IPS DF 19.7 (cell line): ENCODE data around the gene DGKG.

ENCODE experiments used
- DNase-seq: peaks from one replicate; pipeline ENCODE4 v3.0.0-alpha.2; 2013; ENCODE audit warnings: low read depth, low spot score

The DGKG gene

GRCh38 chr3:186318135-186318534 is 43.9 kb downstream of the DGKG start:
- DNase-seq: no peak

- no peak for DNase-seq
Measured at GRCh38 chr3:186317478-186317877, 44.6 kb downstream of the DGKG start.

- DNase-seq: no peak
Measured at GRCh38 chr3:186316666-186317260, 45.3 kb downstream of the DGKG start.

DNA sequence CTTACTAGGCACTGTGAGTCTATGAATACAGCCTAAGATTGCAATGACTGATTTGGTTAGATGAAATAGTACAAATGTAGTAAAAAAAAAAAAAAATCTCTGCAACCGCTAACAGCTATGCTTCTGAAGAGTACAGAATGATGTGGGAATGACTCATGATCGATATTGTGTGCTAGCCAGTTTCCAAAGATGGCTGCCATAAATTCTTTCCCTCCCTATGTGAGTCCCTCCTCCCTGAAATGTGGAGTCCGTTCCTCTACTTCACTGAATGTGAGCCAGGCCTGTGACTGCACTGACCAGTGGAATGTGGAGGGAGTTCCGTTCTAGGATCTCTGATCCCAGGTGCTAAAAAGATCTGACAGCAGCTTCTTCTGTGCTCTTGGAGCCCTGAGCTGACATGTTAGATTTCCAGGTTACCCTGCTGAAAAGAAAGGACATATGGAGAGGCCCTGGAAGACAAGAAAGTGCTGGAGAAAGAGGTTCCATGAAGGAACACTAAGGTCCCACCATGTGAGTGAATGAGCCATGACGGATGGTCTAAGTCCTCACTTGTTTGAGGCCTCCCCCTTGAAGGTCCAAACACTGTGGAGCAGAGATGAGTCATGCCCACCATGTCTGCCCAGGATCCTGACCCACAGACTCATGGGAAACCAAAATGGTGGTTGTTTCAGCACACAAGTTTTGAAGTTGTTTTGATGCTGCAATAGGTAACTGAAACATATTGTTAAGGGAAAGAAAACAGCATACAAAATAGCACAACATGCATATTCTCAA is 46.3 kb downstream of the DGKG start:
- no peak for DNase-seq

GRCh38 chr3:186314896-186315295 is 47.1 kb downstream of the DGKG start:
- no peak for DNase-seq

GRCh38 chr3:186311441-186311840 is 50.6 kb downstream of the DGKG start:
- DNase-seq: no peak

- DNase-seq: no peak
Measured at GRCh38 chr3:186308549-186308948, 53.5 kb downstream of the DGKG start.

DNA sequence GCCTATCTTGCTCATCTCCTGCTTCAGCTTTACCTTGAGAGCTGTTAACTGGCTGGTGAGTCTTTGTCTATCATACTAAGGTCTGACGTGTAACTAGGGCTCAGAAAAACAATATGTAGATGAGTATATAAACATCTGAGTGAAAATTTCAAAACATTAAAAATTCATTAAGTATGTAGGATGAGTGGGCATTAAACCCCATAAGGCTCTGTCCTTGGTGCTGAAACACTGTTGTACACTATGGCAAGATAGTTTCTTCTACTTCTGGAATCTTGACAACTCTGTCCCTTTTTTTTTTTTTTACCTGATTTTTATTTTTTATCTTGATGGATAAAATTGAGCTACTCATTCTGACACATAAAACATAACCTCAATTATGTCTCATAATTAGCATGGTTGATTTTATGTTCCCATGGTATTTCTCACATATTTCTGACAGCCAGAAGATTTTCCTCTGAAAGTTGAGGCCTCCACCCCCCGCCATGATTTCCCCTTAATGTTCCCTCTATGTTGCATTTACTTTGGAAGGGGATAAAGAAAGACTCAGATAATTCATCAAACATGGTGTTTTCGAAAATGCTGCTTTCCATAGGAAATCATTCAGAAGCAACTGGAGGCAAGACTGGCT is 54.3 kb downstream of the DGKG start:
- no peak for DNase-seq

- DNase-seq: no peak
Measured at GRCh38 chr3:186305286-186305685, 56.7 kb downstream of the DGKG start.

DNA sequence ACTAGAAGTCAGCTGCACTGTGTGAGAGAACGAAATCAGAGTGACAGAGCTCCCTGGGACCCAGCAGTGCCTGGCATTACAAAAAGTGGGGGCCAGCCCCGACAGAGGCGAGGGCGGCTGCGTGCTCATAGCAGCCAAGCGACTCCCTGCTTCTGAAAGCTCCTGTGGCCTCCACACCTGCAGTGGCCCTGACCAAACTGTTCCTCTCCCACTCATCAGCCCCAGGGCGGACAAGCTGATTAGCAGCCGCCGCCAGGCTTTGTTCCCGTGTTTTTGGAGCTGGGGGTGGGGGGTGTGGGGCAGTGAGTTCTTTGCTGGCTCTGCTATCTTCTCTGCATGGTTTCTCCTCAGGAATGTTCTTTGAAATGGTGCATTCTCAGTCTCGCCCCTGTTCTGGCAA is 58.1 kb downstream of the DGKG start:
- DNase-seq: no peak

- no peak for DNase-seq
Measured at GRCh38 chr3:186299327-186299726, 62.7 kb downstream of the DGKG start.

DNA sequence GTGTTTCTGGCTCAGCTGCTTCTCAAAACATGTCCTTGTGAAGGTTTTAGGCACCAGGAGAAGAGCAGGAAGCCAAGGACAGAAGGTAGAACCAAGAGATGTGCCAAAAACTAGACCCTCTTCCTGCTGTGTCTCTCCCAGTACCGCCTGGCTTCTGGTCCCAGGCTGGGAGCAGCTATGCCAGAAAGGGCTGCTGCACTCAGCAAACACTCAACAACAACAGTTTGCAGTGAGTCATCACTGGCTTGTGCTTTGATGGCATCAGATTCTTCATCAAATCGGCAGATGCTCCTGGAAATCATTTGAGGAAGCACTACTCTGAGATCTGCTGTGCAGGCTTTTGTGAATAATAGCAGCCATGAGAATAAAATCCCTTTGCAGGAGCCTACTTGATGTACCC is 63.2 kb downstream of the DGKG start:
- DNase-seq: no peak

DNA sequence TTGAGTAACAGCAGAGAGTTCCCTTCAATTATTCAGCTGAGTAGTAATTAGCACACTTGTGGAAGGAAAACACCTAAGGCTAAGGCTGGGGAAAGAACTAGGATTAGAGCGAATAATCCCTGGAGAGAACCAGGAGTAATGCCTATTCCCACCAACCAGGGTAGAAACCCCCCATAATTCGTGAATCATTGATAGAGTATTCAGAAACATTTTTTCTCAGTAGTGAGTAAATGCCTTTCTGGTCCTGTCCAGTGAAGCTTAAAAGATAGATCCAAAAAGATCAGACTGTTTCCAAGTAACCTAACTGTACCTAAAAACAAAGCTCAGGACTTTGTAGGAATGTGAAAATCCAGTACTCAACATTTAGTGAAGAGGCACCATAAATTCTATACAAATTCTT is 71.2 kb downstream of the DGKG start:
- DNase-seq: no peak

- no peak for DNase-seq
Measured at GRCh38 chr3:186287711-186288110, 74.3 kb downstream of the DGKG start.

- DNase-seq: no peak
Measured at GRCh38 chr3:186286114-186286513, 75.9 kb downstream of the DGKG start.

- DNase-seq: no peak
Measured at GRCh38 chr3:186284661-186285060, 77.4 kb downstream of the DGKG start.

- DNase-seq: no peak
Measured at GRCh38 chr3:186284349-186284652, 77.7 kb downstream of the DGKG start.

DNA sequence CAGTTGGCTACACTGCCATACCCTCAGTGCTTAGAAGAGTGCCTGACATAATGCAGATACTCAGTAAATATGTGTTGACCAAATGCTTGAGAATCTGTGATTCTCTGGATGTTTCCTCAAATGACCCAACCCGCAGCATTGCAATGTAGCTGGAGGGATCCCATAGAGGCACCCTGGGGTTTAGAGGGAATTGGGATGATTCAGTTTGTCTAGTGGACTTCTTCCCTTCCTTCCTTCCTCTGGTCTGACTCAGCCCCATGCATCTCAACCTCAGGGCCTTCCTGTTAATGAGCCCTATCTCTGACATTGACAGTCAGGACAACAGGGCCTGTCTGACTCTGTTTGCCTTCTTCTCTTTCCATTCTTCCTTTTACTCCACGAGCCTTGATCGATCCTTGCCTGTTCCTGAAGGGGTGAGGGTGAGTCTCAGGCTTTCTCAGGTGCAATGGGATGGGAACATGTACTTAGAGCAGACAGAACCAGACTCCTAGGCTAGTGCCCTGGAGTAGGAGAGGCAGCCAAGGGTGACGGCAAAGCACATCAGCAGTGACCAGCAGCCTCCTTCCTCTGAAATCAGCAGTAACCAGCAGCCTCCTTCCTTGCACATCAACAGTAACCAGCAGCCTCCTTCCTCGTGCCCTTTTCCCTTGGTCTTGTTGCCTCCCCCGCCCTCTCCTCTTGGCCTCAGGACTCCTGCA is 78.2 kb downstream of the DGKG start:
- no peak for DNase-seq

GRCh38 chr3:186283096-186283495 is 78.9 kb downstream of the DGKG start:
- DNase-seq: no peak

DNA sequence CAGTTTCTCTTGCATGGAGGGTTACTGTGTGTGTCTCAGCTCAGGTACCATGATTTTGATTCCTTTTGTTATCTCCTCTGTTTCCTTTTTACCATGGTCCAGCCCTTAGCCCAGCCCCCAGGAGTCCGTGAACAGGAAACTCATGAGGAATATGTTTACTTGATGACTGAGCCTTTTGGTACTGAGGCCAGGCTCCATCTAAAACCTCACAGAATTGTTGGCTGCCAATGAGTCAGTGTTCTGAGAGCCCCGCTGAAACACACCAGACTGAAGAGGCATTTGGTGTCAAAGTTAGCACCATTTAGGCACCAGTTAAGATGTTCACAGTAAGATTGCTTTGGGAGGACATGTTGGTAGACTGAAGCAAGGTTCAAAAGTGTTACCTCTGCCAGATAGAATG is 80.9 kb downstream of the DGKG start:
- no peak for DNase-seq

GRCh38 chr3:186280737-186281136 is 81.3 kb downstream of the DGKG start:
- no peak for DNase-seq

DNA sequence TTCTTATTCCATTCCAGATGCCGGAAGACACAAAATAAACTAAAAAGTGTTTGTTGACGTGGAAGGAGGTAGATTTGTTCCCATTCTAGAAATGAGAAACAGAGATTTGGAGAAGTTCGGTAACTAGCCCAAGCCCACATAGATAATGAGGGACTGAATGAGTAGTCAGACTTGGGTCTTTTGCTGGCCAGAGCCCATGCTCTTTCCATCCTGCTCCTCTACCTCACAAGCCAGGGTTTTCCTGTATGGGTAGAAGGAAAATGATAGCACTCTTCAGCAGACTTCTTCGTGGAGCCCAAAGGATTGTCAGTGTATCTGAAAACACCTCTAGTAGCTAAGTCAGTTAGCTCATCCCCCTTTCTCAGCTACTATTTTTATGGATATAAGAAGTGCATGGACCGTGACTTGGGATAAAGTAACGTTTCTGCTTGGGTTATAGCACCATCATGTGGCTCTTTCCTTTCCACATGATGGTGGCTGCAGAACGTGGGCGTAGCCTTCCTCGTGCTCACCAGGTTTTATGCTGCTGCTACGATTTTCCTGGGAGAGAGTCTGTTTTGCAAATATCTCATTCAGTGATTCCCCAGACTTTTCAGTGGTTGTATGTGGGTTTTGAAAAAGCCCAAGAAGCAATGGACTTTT is 84.6 kb downstream of the DGKG start:
- DNase-seq: no peak
